Hematopoietic multipotent progenitor cell treated with erythropoietin and hydrocortisone succinate and interleukin-3 and kit ligand, for 15 days (in vitro differentiated cells): ENCODE measurements around the gene CAMSAP1.
A peak's percentile ranks its signal among the peaks of the same experiment; 100 is the strongest.

ENCODE experiments used
- DNase-seq: peaks from one replicate; pipeline ENCODE4 v3.0.0-alpha.2; 2015; ENCODE audit warnings: low spot score

Gene CAMSAP1

GRCh38 chr9:135813671-135814290 is 93.6 kb downstream of the CAMSAP1 start:
- DNase-seq: no peak

DNA sequence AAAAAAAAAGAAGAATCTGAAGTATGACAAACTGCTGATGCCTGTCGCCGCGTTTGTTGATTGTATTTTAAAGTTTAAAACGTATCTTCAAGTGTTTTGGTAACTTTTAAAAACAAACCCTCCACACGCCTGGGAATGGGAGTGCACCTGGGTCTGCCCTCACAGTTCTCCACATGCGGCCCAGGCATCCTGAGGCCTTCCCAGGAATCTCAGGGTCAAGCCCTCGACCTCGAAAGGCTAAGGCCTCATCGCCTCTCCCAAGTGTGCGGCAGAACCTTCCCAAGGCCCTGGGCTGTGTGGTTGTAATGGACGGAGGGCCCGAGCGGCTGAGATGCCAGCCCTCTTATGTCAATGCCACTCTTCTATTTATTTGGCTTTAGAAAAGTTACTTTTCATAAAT is 94.4 kb downstream of the CAMSAP1 start:
- DNase-seq: no peak

- no peak for DNase-seq
Observed at GRCh38 chr9:135811801-135812200, 95.5 kb downstream of the CAMSAP1 start.

GRCh38 chr9:135810806-135811575 is 96.4 kb downstream of the CAMSAP1 start:
- no peak for DNase-seq

DNA sequence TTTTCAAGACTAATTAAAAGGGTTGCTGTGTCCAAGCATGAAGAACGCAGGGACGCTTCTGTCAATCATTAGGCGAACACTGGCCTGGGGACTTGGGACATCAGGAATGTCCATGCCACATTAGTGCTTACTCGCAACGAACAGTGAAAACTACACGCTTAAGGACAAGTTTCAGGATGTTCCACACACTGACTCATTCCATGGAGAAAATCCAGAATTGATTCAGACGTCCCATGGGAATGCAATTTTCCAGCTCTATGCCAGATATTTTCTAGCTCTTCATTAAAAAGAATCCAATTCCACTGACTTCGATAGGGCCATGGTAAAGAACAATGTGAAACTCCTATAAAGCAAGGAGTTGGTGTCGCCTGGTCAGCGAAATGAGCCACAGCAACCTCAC is 98.2 kb downstream of the CAMSAP1 start:
- no peak for DNase-seq

GRCh38 chr9:135805422-135806022 is 101.8 kb downstream of the CAMSAP1 start:
- DNase-seq: no peak

GRCh38 chr9:135804581-135805421 is 102.5 kb downstream of the CAMSAP1 start:
- no peak for DNase-seq

GRCh38 chr9:135803441-135803840 is 103.9 kb downstream of the CAMSAP1 start:
- DNase-seq: no peak

DNA sequence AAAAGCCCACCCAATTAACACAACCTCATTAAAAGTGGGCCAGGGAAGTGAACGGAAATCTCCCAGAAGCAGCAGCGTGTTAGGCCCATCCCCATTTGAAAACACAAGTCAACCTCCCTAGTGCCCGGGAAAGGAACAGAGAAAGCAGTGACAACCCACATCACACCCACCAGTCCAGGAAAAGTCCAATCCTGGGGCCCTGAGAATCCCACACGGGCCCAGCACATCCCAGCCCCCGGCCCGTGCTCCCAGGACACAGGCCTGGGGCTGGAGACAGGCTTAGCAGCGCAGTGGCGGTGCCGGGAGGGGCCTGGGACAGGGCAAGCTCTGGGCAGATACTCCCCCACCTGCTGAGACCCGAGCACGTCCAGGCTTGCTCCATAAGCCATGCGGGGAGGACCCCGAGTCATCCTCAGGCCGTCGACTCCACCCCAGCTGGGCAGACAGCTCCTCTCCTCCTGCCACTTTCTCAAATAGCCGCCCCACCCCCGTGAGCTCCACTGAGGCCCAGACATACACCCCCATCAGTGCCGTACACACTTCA is 104.4 kb downstream of the CAMSAP1 start:
- no peak for DNase-seq

- no peak for DNase-seq
Observed at GRCh38 chr9:135801070-135801469, 106.3 kb downstream of the CAMSAP1 start.

GRCh38 chr9:135799261-135799660 is 108.1 kb downstream of the CAMSAP1 start:
- no peak for DNase-seq

GRCh38 chr9:135798263-135798585 is 109.1 kb downstream of the CAMSAP1 start:
- DNase-seq: no peak

DNA sequence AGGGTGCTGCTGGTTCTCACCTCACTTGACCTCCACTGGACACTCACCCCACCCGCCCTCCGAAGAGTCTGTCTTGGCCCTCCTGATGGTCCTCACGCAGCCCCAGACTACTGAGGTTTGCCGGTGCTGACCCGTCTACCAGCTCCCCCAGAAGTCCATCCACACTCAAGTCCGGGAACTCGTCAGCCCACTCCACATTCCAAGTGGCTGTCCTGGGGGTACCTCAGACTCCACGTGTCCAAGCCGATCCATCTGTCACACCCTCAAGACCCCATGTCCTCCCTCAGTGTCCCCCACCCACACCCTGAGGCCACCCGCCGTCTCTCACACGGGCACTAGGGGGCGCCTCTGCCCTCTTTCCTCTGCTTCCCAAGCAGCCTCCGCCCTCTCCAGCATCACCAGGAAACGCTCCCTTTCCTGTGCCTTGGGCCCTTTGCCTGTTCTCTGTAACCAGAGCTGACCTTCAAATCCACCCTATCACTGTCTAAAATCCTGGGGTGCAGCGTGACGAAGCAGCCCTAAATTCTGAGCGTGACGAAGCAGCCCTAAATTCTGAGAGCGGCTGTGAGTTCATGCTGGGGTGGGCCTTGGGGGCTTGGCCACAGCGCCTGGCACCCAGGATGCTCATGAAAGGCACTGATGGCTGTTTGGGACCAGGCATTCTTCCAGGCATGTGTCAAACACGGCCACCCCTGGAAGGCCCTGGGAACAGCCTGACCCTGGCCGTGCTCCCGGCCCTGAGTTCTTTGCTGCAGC is 109.7 kb downstream of the CAMSAP1 start:
- DNase-seq: peak; percentile 25

- DNase-seq: no peak
Observed at GRCh38 chr9:135796784-135797485, 110.4 kb downstream of the CAMSAP1 start.

DNA sequence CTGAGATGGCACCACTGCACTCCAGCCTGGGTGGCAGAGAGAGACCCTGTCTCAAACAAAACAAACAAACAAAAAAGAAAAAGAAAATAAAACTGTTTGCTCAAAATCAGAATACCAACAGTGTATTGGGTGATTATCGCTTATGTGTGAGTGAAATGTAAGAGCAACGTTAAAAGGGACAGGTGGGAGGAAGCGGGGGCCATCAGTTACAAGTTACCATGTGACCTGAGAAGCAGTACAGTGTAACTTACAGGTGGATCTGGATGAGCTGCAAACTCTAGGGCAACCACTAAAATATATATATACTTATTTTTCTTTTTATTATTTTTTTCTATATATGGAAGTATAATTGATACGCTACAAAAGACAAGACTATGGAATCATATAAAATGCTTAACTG is 112.0 kb downstream of the CAMSAP1 start:
- no peak for DNase-seq

DNA sequence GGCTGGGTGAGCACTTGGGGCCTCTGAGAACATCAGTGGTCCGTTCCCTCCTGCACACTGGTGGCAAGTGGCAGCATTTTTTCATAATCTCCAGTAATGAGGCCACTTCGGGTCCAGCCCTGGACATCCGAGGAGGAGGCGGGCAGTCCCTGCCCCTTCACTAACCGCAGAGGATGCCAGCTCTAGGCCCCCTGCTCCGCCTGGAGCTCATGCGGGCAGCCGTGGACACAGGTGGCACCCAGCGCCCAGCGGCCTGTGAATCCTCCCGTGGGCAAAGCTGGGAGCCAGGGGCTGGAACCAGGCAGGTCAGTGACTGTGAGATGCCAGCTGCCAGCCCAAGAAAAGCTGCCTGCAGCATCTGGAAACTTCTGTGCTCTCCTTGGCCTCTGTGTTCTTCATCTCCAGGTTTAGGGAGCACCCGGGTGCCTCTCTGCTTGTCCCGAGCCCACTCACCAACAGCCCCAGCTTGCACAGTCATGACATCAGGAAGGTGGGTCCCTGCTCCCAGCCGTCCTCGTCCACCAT is 112.9 kb downstream of the CAMSAP1 start:
- DNase-seq: no peak

DNA sequence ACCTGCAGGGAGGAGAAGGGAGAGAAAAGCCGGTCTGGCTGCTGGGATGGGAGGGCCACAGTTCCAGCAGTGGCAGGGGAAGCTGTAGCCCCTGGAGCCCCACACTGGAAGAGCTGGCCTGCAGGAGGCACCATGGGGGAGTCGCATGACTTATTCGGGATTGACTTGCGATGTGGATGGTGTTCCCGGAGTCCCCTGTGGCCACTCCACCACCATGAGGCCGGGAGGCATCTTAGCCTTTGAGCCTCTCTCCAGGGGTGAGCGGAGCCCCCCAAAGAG is 113.3 kb downstream of the CAMSAP1 start:
- DNase-seq: no peak

GRCh38 chr9:135793221-135794056 is 113.9 kb downstream of the CAMSAP1 start:
- no peak for DNase-seq

DNA sequence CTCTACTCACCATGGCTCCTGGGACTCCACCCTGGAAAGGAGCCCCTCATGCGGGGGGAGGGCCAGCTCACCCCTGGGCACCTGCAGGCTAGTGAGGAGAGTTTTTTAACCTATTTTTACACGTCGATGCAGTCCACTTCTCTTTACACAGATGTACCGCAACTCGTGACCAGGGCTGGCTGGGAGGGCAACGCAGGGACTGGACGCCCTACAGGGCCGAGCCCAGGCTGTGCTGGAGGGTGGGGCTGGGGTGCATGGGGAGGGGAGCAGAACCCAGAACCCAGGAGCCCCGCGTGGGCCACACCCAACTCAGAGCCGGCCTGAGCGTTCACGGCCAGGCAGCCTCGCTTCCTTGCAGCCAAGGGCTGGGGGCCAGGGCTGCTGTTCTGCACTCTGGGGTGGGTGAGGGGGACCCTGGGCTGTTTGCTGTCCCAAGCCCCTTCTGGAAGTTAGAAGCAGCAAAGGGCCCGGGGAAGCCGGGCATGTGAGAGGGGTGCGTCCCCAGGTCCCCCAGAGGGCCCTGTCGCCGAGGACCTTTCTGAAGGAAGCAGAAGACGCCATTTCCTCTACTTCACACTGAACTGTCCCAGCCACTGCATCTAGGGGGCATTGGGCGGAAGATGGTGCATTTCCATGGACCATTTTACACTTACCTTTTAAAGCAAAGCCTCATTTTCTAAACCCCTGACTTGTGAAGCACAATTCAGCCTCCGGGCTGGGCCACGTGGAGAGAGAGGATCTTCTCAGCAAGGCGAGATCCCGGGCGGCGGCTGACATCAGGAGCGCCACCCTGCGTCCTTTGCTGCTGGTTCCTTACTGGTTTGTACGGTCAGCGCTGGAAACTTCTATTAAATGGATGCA is 114.8 kb downstream of the CAMSAP1 start:
- no peak for DNase-seq
